Measurements from ENCODE around the gene PTDSS2. TPM values are rescaled to one million over a fixed set of nuclear protein-coding genes. Genes with fewer than 3 reads are reported as not detected.

The PTDSS2 gene
- total and polyA plus RNA-seq, 7 donors: 4.8 to 76.2 (median 30.1) TPM

- Histone ChIP-seq H3K4me3 (no peak overlapping the region), H3K4me1 (peaks cover 0 to 12% (median 5%) of the 10 kb centered on the region in 4 donors), H3K27ac (no peak overlapping the region), H3K36me3 (peaks cover 0 to 40% (median 10%) of the 10 kb centered on the region in 4 donors), H3K9me3 (no peaks in the 10 kb centered on the region), H3K27me3 (no peaks in the 10 kb centered on the region)
- intact Hi-C loops (cut with DNase I): no loop called here
- WGBS, 2 donors: 47 to 78% methylated on average over 7 of the region's 7 CpGs
- no peak for TF ChIP-seq POLR2AphosphoS5 (IDR thresholded peaks at IDR 0.05)
- TF ChIP-seq POLR2A (IDR thresholded peaks at IDR 0.05): no peak
- DNase-seq: no peak
These were observed 6.5 kb downstream of the PTDSS2 start for GRCh38 chr11:456533-456932.

- TF ChIP-seq EP300 (IDR thresholded peaks at IDR 0.05) (no peak), POLR2AphosphoS5 (IDR thresholded peaks at IDR 0.05) (no peak), CTCF (IDR thresholded peaks at IDR 0.05) (no peak), POLR2A (IDR thresholded peaks at IDR 0.05) (no peak)
- no peak overlapping the region for H3K4me3 ChIP-seq
- peaks cover 0 to 5% (median 0%) of the 10 kb centered on the region in 4 donors for H3K4me1 ChIP-seq
- WGBS, 2 donors: 56 to 83% methylated on average over 23 of the region's 23 CpGs
- H3K27me3 ChIP-seq: no peaks in the 10 kb centered on the region
- intact Hi-C loops (cut with DNase I): no loop called here
- H3K9me3 ChIP-seq: no peaks in the 10 kb centered on the region
- DNase-seq: no peak
- H3K36me3 ChIP-seq: peaks cover 0 to 43% (median 12%) of the 10 kb centered on the region in 4 donors
- no peak overlapping the region for H3K27ac ChIP-seq
These were observed 7.2 kb downstream of the PTDSS2 start for GRCh38 chr11:457111-457760.

- Histone ChIP-seq H3K4me1 (no peaks in the 10 kb centered on the region), H3K4me3 (no peak overlapping the region), H3K27me3 (no peaks in the 10 kb centered on the region), H3K27ac (no peak overlapping the region), H3K9me3 (no peaks in the 10 kb centered on the region), H3K36me3 (peaks cover 0 to 29% (median 17%) of the 10 kb centered on the region in 4 donors)
- TF ChIP-seq POLR2AphosphoS5 (IDR thresholded peaks at IDR 0.05) (no peak), POLR2A (IDR thresholded peaks at IDR 0.05) (no peak), CTCF (IDR thresholded peaks at IDR 0.05) (no peak), EP300 (IDR thresholded peaks at IDR 0.05) (no peak)
- 95 to 97% methylated on average over 24 of the region's 24 CpGs for WGBS, 2 donors
- DNase-seq: no peak
- intact Hi-C loops (cut with DNase I): no loop called here
These were observed 9.6 kb downstream of the PTDSS2 start for GRCh38 chr11:459511-460220.

GRCh38 chr11:460331-461199, 10.5 kb downstream of the PTDSS2 start:
- intact Hi-C loops (cut with DNase I): no loop called here
- H3K27ac ChIP-seq: no peak overlapping the region
- WGBS, 2 donors: 91 to 94% methylated on average over 41 of the region's 41 CpGs
- TF ChIP-seq POLR2AphosphoS5 (IDR thresholded peaks at IDR 0.05) (no peak), EP300 (IDR thresholded peaks at IDR 0.05) (no peak), POLR2A (IDR thresholded peaks at IDR 0.05) (no peak)
- no peak for DNase-seq
- H3K27me3 ChIP-seq: no peaks in the 10 kb centered on the region
- H3K4me3 ChIP-seq: no peak overlapping the region
- H3K9me3 ChIP-seq: no peaks in the 10 kb centered on the region
- H3K4me1 ChIP-seq: no peaks in the 10 kb centered on the region
- peaks cover 0 to 37% (median 17%) of the 10 kb centered on the region in 4 donors for H3K36me3 ChIP-seq

- WGBS, 2 donors: 95 to 96% methylated on average over 9 of the region's 9 CpGs
- intact Hi-C loops (cut with DNase I): no loop called here
- Histone ChIP-seq H3K36me3 (peaks cover 0 to 40% (median 17%) of the 10 kb centered on the region in 4 donors), H3K4me3 (no peak overlapping the region), H3K9me3 (no peaks in the 10 kb centered on the region), H3K4me1 (no peaks in the 10 kb centered on the region), H3K27ac (no peak overlapping the region), H3K27me3 (no peaks in the 10 kb centered on the region)
- TF ChIP-seq CTCF (IDR thresholded peaks at IDR 0.05): no peak
- no peak for TF ChIP-seq EP300 (IDR thresholded peaks at IDR 0.05)
- TF ChIP-seq POLR2AphosphoS5 (IDR thresholded peaks at IDR 0.05): no peak
- no peak for TF ChIP-seq POLR2A (IDR thresholded peaks at IDR 0.05)
- DNase-seq: no peak
These were observed 11.5 kb downstream of the PTDSS2 start for GRCh38 chr11:461626-462025.
